Activated CD8-positive, alpha-beta memory T cell treated with anti-CD3 and anti-CD28 coated beads, Interleukin-2, amount 50 U/mL, for 48 hours (primary cell): ENCODE results near the gene ACLY.
"Not testable (repeated sequence)": the region's sequence is repeated elsewhere in the genome, so short reads cannot be mapped to it uniquely, and the experiment has no call there.

Source experiments
- DNase-seq: peaks from one replicate; pipeline ENCODE4 v3.0.0-alpha.2; 2020

ACLY gene

GRCh38 chr17:41909088-41909487 lies 9.7 kb downstream of the ACLY start:
- DNase-seq, result no peak

DNA sequence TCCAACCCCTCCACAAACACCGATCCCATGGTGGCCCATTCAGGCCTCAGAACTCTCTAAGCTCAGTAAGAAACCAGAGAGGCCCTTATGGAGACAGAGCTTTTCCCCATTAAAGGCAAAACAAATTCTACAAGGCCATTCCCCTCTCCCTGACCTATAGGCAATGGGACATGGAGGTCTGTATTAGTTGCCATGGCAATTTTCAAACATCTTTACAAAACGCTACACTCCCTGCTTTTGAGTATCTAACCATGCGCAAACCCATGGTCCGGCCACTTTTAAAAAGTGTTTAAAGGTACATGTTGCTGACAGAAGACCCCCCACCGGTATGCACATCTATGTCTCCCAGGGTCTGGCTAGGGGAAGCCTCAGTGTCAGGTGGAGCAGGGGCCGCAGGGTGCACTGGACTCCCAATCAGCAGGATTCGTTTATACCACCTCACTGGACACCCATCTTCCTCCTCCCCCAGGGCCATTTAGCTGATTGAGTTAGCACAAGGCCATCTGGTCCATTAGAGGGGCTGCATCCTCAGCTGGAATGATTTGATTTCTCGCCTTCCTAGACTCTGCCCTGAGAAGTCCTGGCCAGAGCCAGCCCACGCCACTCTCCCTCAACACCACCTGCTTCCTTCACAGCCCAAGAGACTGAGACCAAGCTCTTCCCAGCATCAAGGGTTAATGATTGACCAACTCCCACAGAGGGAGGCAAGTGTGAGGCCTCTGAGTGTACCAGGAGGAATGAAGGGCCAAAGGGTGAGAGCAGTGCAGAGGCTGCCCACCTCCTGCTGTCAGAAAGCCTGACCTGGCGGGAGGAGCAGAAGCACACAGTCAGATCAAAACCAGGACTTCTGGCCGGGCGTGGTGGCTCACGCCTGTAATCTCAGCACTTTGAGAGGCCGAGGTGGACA lies 10.9 kb downstream of the ACLY start:
- DNase-seq, result no peak

DNA sequence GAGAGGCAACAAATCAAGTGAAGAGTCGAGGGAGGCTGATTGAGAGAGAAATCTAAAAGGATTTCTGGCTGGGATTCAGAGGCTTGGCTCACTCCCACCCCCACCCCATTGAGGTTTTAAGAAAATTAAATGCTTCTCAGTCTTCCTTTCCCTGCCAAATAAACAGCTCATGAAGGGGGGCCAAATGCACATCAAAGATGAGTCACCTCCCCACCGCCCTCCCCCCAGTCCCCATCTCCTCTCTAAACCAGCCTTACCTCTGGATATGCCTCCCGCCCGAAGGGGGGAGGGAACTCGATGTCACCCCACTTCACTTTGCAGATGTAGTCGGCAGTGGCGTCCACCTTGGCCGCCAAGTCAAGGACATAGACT lies 11.6 kb downstream of the ACLY start:
- DNase-seq, result no peak

DNA sequence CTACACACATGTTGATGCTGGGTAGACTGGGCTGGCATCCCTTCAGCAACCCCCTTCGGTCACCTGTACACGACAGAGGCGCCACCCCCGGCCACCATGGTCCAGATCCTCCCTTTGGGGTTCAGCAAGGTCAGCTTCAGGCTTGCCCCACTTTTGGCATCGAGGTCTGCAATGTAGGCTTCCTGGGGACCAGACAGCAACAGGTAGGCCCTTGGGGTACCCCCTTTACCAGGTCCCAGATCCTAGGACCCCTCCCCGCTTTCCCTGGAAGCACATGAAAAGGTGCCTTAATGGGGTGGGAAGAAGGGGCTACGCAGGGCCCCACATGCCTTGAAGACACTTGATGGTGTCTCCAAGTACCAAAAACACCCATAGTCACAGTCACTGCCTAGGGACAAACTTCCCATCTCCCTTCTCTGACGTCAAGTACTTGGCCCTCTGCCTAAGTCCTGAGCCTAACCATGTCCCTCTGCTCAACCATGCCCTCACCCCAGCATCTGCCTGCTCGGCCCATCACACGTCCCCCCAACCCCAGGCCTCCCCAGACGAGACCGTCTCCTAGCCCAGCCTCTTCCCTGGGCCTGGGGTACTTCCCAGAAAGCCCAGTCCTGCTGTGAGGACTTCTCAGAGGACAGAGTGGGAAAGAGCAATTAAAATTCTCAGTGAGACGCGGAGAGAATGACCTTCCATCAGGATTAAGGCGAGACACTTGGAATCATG lies 12.1 kb downstream of the ACLY start:
- DNase-seq, result no peak

DNA sequence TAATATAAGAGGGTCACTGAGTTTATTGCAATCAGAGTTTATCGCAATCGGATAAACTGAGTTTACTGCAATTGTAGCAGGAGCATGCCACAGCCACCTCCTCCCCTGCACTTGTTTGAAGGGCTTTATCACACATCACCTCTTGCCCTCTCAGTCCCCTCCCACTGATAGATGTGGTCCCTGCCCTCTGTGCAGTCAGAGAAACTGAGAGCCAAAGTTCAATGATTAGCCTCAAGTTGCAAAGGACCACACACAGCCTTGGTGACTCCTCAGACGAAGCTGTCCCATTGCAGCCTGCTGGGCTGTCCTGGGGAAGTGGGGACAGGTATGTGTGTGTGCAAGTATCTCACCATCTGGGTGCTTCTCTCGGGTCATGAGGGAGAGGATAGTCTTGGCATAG lies 13.6 kb downstream of the ACLY start:
- DNase-seq, result no peak

DNA sequence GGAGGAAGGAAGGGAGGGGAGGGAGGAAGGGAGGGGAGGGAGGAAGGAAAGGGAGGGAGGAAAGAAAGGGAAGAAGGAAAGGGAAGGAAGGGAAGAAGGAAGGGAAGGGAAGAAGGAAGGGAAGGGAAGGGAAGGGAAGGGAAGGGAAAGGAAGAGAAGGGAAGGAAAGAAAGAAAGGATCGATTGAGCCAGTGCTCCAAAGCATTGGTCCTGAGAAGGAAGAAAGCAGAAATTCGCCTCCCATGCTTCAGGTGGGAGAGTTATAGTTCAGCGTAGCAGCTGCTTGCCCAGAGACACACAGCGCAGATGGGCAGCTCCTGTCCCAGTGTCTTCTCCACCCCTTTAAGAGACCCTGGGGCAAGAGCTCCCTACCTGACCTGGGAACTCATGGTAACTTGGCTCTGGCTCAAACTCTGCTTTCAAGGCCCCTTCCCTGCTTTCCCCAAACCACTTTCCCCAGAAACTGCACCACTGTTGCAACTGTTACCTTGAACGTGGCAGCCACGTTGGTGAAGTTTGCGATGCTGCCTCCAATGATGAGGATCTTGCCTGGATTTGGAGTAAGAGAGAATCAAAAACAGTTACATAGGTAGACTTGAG lies 14.4 kb downstream of the ACLY start:
- DNase-seq, result no peak

- DNase-seq, result no peak
These were observed 17.1 kb downstream of the ACLY start for GRCh38 chr17:41901646-41902045.

DNA sequence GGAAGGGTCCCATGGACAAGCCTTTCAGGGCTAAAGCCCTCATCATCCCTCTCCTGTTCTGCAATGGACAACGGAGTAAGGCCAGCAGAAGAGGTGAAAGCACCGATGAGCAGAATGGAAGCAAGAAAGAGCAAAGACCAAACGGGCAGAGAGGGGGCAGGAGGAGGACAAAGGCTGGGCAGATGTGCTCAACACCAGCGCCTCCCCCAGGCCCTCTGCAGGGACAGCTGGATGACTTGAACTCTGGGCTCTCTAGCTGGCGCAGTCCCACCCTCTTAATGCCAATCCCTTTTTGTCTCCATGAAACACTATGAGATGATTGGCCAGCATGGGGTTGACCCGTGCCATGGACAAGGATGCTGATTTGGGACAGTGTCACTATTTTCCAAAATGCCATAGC lies 22.0 kb downstream of the ACLY start:
- no peak for DNase-seq

DNA sequence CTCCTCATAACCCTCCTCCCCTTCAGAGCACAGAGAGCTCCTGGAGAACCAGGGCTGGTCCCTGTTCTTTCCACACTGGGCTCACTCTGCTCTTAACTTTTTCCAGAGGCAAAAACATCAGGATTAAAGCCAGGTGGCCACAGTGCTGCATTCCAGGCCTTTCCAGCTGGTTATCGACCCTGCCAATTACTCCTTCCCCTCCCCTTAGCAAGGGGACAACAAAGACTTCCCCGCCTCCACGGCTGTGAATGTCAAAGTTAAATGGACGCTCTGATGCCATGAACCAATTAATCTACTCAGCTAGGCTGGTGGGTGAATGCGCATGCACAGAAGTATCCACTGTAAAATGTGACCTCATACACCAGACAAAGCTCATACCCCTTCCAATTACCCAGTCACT lies 23.1 kb downstream of the ACLY start:
- no peak for DNase-seq

DNA sequence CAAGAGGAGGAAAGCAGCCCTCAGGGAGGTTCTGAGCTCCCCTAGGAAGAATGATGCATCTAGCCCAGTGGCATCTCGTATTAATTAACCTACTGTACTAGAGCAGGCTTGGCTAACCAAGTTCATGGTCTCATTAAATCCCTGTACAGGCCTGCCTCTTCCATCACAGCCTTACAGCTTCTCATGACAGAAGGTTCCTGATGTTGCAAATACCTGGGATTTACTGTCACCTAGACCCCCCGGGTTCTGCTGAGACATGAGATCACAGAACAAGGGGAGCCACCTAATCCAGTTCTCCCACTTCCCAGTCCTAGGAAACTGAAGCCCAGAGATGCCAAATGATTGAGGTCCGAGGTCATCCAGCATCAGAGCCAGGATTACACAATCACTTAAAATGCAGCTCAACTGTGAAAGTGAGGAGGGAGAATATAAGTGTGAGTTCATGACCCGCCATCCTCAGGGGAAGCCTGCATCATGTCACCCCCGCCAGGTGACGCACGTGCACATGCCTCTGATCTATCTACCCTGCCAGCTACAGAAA lies 23.9 kb downstream of the ACLY start:
- no peak for DNase-seq

DNA sequence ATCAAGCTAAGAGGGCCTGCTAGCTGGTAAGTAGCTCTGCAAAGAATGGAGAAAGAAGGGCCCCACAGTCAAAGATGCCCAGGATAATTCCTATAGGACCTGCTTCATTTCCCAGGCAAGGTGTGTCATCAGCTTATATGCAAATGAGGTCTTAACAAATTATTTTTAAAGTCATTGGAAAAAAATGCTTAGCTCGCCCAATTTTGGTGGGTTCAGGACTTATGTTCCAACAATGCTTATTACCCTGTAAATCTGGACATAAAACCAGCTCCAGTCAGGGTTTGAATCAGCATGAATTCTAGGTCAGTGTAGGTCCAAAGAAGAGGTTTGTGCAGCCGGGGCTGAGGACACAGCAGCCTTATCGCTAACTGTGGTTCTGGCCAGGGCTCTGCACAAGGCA lies 25.4 kb downstream of the ACLY start:
- DNase-seq, result no peak

DNA sequence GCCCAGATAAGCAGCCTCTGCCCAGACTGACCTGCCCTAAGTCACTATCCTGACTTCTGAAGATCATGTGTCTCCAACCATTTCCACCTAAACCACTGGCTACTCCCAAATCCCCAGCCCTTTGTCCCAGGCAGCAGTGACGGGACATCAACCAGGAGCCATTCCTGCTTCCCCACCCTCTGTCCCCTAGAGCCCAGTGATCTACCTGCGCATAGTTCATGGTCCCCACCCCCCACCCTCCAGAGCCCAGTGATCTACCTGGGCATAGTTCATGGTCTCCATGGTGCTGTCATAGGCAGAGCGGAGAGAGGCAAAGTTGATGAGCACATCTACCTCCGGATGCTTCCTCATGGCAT lies 26.8 kb downstream of the ACLY start:
- no peak for DNase-seq

DNA sequence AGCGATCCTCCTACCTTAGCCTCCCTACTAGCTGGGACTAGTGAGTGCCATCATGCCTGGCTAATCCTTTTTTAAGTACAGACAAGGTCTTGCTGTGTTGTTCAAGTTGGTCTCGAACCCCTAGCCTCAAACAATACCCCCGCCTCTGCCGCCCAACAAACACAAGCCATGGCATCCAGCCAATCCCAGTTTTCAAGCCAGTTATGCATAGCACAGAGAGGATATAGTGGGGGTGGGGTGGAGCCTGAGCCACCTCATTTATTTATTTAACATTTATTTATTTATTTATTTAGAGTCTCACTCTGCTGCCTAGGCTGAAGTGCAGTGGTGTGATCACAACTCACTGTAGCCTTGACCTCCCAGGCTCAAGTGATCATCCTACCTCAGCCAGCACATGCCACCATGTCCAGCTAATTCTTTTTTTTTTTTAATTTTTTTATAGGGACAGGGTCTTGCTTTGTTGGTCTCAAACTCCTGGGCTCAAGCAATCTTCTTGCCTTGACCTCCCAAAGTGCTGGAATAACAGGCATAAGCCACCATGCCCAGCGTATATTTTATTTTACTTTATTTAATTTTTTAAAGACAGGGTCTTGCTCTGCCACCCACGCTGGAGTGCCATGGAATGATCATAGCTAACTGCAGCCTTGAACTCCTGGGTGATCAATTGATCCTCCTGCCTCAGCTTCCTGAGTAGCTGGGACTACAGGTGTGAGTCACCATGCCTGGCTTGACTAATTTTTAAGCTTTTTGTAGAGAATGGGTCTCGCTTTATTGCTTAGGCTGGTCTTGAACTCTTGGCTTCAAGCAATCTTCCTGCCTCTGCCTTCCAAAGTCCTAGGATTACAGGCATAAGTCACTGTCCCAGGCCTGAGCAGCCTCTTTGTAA lies 27.4 kb downstream of the ACLY start:
- DNase-seq, result no peak

DNA sequence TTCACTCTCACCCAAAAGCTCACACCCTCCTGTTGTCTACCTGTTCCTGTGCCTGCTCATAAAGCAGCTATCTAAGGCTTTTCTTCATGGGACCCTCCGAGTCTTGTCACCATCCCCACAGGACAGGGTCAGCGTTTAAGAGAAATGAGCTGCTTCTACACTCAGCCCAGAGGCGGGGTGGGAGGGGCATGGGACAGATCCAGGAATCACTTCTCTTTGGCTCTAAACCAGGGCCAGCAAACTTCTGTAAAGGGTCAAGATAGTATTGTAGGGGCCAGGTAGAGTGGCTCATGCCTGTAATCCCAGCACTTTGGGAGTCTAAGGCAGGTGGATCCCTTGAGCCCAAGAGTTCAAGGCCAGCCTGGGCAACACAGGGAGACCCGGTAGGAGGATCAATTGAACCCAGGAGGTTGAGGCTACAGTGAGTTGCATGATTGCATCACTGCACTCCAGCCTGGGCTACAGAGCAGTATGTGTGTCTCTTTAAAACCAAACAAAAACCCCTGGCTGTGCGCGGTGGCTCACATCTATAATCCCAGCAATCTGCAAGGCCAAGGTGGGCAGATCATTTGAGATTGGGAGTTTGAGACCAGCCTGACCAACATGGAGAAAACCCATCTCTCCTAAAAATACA lies 30.3 kb downstream of the ACLY start:
- no peak for DNase-seq

- DNase-seq, result no peak
These were observed 33.0 kb downstream of the ACLY start for GRCh38 chr17:41885733-41886132.

GRCh38 chr17:41882756-41883155 lies 36.0 kb downstream of the ACLY start:
- DNase-seq, result no peak

DNA sequence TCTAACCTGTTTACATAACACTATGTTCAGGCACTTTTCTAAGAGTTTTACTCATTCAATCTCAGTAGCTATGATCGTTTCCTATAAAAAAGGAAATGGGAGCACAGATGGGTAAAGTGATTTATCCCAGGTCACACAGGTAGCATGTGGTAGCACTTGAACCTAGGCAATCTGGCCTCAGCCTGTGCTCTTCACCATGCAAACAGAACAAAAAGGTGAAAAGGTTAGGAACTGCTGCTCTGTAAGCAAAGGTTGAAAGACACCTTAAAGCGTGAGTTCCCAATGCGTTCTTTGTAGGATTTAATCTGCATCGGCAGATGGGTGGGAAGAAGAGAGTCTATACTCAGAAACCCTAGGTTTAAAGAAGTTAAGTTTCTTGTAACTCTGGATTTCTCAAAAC lies 38.6 kb downstream of the ACLY start:
- DNase-seq, result no peak

DNA sequence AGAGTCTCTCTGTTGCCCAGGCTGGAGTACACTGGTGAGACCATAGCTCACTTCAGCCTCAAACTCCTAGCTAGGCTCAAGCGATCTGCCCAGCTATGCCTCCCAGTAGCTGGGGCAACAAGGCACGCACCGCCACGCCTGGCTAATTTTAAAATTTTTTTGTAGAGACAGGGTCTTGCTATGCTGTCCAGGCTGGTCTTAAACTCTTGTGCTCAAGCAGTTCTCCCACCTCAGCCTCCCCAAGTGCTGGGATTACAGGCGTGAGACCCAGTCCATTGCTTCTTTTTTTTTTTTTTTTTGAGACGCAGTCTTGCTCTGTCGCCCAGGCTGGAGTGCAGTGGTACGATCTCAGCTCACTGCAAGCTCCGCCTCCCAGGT lies 44.5 kb downstream of the ACLY start:
- DNase-seq, result not testable (repeated sequence)

DNA sequence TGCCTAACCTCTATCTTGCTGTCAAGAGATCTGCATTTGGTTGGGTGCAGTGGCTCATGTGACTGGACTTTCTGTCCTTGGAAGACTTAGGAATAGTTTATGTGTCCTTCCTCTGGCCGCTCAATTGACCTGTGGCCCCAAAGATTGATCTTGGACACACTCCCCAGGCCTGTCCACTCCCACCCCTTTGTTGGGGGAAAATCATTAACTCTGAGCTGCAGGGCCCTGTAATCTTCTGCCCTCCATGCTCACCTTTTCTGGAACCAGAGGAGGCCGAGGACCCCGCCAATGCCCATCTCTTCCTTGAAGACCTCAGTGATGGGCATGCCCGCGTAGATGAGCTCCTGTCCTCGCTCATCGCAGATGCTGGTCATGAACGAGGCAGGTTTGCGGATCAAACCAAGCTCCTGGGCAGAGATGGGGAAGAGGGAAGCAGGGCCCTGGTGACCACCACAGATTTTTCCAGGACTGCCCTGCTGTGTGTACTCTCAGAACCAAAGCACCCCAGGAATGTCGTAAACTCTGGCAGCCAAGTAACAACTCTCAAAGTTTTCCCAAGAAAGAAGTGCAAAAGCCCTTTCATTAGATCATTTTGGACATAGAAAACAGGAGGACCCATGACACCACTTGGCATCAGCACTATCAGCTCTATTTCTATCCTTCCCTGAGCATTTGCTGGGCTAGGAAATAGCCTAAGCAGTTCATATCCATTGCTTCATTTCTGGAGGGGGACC lies 45.0 kb downstream of the ACLY start:
- DNase-seq, result no peak

DNA sequence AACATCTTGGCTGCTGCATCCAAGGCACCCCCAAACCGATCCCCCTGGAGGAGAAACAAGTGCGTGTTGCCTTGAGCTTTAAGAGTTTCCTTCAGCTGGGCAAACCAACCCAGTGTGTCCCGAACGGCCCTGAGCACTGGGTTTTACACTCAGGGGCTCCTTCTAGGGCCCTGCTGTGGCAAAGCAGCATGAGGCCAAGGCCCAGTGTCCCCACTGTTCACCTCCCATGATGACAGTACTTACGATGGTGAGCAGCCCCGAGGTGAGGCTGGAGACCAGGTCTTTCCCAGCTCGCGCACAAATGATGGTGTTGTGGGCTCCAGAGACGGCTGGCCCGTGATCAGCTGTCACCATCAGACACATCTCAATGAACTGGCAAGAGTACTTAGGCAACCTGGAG lies 47.0 kb downstream of the ACLY start:
- no peak for DNase-seq

DNA sequence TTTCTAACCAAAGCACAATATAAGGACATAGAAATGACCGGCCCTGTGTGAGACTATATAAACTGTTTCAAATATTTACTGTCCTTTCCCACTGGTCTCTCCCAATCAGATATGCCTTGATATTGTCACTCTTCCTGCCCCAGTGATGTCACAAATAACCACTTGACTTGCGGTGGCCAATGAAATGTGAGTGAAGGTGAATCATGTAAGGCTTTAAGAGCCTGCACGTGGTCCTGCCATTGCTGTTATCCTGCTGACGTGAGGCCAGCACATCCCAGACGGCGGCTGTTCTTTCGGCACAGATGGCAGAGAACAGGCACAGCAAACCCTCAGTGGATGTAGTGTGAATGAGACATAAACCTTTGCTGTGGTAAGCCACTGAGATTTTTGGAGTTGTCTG lies 48.1 kb downstream of the ACLY start:
- no peak for DNase-seq

GRCh38 chr17:41870097-41870496 lies 48.7 kb downstream of the ACLY start:
- DNase-seq, result no peak
